Gastrocnemius medialis (tissue), 4 donors: ENCODE data around the gene LGI1. TPM values are rescaled to one million over a fixed set of nuclear protein-coding genes. Genes with fewer than 3 reads are reported as not detected.

Source experiments
- ATAC-seq, 2 donors: fragments of 150-250 bp; one replicate each; pipeline ENCODE4 v1.9.1; 2016
- DNase-seq, 2 donors: peaks; one replicate each; pipeline ENCODE4 v3.0.0-alpha.2; 2019
- H3K27ac ChIP-seq, 4 donors: fragments of 200-600 bp; sonication (generic); 1 replicate in 1 of 4; 2 replicates in 3 of 4; pipeline ENCODE4 v1.5.1; 2016 to 2018; ENCODE audit warnings: mild to moderate bottlenecking in 2 of 4, moderate library complexity in 1 of 4
- H3K27me3 ChIP-seq, 3 donors: fragments of 200-600 bp; sonication (generic) in 2 of 3; 1 replicate in 1 of 3; 2 replicates in 2 of 3; pipeline versions ENCODE4 v1.5.1 to v1.6.0; 2016 to 2019; ENCODE audit warnings: mild to moderate bottlenecking in 1 of 3, moderate library complexity in 1 of 3
- H3K36me3 ChIP-seq, 2 donors: fragments of 200-600 bp; sonication (generic) in 1 of 2; one replicate each; pipeline ENCODE4 v1.5.1; 2017 to 2018
- H3K4me1 ChIP-seq, 2 donors: fragments of 200-600 bp; sonication (generic) in 1 of 2; one replicate each; pipeline ENCODE4 v1.5.1; 2016 to 2017; ENCODE audit warnings: mild to moderate bottlenecking in 2 of 2
- H3K4me3 ChIP-seq, 4 donors: fragments of 200-600 bp; sonication (generic) in 3 of 4; 1 replicate in 1 of 4; 2 replicates in 3 of 4; pipeline ENCODE4 v1.5.1; 2016 to 2019; ENCODE audit warnings: mild to moderate bottlenecking in 2 of 4
- H3K9me3 ChIP-seq, 3 donors: fragments of 200-600 bp; sonication (generic) in 2 of 3; 1 replicate in 1 of 3; 2 replicates in 2 of 3; pipeline ENCODE4 v1.5.1; 2016 to 2019
- POLR2A ChIP-seq, 2 donors: fragments of 450-650 bp; IDR thresholded peaks; one replicate each; pipeline ENCODE4 v1.6.1; 2017; ENCODE audit warnings: antibody characterized with exemption in 2 of 2, mild to moderate bottlenecking in 2 of 2, moderate library complexity in 2 of 2
- in situ Hi-C, 4 donors: fragments of 200-750 bp; cut with MboI; loops; one replicate each; pipeline versions ENCODE4 v1.15.0 to v1.8.0; 2017; ENCODE audit warnings: low sequenced_read_pairs in 4 of 4
- intact Hi-C: fragments of 100-400 bp; cut with DNase I; formaldehyde crosslinking; loops from one replicate; pipeline ENCODE4 v1.15.1; 2023; ENCODE audit warnings: low total_unique reads
- total RNA-seq, 4 donors: library from RNA; depleted of rRNA; stranded (reverse); fragments of >200 nt; gene quantifications; one replicate each; pipeline versions ENCODE4 v1.1.0 to v1.2.3, GENCODE V29; 2016
- TF ChIP-seq, protein P1 (sequence below), 5 experiments: fragments of 450-650 bp in 3 of 5; fragments of 200-600 bp in 2 of 5; sonication (generic) in 2 of 5; IDR thresholded peaks in 4 of 5; conservative IDR thresholded peaks in 1 of 5; 1 replicate in 4 of 5; 2 replicates in 1 of 5; pipeline ENCODE4 v1.5.1; 2016 to 2019; ENCODE audit warnings: antibody characterized with exemption in 5 of 5, mild to moderate bottlenecking in 3 of 5, moderate library complexity in 3 of 5

Gene LGI1
- total RNA-seq, 4 donors from 2014 or later: 0.33 to 12.6 TPM; not detected in 2

DNA sequence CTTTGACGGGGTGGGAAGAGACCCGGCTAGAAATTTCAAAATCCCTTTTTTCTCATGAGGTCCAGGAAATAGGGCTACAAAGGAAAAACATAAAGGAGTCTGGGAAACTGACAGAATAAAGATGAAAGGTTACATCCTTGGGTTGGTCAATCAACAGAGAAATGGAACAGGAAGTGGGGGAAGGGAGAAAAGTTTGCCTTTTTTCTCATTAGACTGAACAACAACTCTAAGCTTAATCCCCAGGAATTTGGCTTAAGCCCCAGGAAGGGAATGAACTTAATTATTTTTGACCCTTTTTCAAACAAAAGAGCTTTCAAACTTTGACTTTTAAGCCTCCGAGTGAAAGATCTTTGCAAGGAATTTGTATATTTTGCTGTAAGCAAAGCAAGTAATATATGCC lies 32.7 kb downstream of the LGI1 start:
- no peak overlapping the region for H3K4me3 ChIP-seq
- H3K4me1 ChIP-seq: peaks cover 0 to 10% of the 10 kb centered on the region in 2 donors
- no peaks in the 10 kb centered on the region for H3K36me3 ChIP-seq
- intact Hi-C loops (no loop called here), in situ Hi-C loops (no loop called here)
- TF ChIP-seq POLR2A (IDR thresholded peaks at IDR 0.05): no peak
- TF ChIP-seq, protein P1, sequence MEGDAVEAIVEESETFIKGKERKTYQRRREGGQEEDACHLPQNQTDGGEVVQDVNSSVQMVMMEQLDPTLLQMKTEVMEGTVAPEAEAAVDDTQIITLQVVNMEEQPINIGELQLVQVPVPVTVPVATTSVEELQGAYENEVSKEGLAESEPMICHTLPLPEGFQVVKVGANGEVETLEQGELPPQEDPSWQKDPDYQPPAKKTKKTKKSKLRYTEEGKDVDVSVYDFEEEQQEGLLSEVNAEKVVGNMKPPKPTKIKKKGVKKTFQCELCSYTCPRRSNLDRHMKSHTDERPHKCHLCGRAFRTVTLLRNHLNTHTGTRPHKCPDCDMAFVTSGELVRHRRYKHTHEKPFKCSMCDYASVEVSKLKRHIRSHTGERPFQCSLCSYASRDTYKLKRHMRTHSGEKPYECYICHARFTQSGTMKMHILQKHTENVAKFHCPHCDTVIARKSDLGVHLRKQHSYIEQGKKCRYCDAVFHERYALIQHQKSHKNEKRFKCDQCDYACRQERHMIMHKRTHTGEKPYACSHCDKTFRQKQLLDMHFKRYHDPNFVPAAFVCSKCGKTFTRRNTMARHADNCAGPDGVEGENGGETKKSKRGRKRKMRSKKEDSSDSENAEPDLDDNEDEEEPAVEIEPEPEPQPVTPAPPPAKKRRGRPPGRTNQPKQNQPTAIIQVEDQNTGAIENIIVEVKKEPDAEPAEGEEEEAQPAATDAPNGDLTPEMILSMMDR (IDR thresholded peaks at IDR 0.05 in 4 of 5, conservative IDR thresholded peaks at IDR 0.05 in 1 of 5): no peak
- ATAC-seq: no peak
- H3K27me3 ChIP-seq: no peaks in the 10 kb centered on the region
- no peak for DNase-seq
- H3K9me3 ChIP-seq: no peaks in the 10 kb centered on the region
- H3K27ac ChIP-seq: no peak overlapping the region

DNA sequence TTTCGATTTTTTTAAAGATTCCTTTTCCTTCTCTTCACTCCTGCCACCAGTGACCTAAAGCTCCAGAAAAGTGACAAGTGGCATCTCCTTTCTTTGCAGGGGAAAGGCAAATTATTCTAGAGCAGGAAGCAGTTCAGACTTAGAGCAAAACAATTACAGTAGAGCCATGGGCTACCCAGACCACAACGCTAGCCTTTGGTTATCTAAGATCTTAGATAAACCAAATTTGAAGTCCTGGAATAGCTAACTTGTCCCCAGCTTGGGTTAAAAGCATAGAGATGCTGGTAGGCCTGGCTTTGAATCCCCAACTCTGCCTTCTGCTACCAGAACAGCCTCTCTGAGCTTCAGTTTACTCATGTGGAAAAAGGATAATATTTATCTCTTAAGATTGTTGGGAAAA lies 38.4 kb downstream of the LGI1 start:
- no peaks in the 10 kb centered on the region for H3K27me3 ChIP-seq
- intact Hi-C loops (no loop called here), in situ Hi-C loops (no loop called here)
- H3K4me3 ChIP-seq: no peak overlapping the region
- no peaks in the 10 kb centered on the region for H3K4me1 ChIP-seq
- H3K9me3 ChIP-seq: no peaks in the 10 kb centered on the region
- H3K36me3 ChIP-seq: no peaks in the 10 kb centered on the region
- no peak overlapping the region for H3K27ac ChIP-seq
- TF ChIP-seq, protein P1 (IDR thresholded peaks at IDR 0.05 in 4 of 5, conservative IDR thresholded peaks at IDR 0.05 in 1 of 5): no peak
- TF ChIP-seq POLR2A (IDR thresholded peaks at IDR 0.05): no peak
- DNase-seq (no peak), ATAC-seq (no peak)

DNA sequence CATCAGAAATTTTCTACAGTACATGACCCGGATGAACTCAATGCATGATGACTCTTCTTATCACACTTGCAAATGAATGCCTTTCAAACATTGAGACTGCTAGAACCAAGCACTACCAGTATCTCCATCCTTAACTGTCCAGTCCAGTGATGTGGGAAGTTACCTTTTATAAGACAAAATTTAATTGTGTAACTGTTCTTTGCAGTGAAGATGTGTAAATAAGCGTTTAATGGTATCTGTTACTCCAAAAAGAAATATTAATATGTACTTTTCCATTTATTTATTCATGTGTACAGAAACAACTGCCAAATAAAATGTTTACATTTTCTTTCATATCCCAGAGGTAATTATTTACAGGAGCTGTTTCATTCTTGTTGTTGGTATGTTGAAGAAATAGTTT lies 40.1 kb downstream of the LGI1 start:
- Histone ChIP-seq H3K4me1 (no peaks in the 10 kb centered on the region), H3K4me3 (no peak overlapping the region), H3K9me3 (no peaks in the 10 kb centered on the region), H3K27me3 (no peaks in the 10 kb centered on the region), H3K36me3 (no peaks in the 10 kb centered on the region), H3K27ac (no peak overlapping the region)
- ATAC-seq (no peak), DNase-seq (no peak)
- no peak for TF ChIP-seq POLR2A (IDR thresholded peaks at IDR 0.05)
- TF ChIP-seq, protein P1 (IDR thresholded peaks at IDR 0.05 in 4 of 5, conservative IDR thresholded peaks at IDR 0.05 in 1 of 5): no peak
- in situ Hi-C loops (no loop called here), intact Hi-C loops (no loop called here)

DNA sequence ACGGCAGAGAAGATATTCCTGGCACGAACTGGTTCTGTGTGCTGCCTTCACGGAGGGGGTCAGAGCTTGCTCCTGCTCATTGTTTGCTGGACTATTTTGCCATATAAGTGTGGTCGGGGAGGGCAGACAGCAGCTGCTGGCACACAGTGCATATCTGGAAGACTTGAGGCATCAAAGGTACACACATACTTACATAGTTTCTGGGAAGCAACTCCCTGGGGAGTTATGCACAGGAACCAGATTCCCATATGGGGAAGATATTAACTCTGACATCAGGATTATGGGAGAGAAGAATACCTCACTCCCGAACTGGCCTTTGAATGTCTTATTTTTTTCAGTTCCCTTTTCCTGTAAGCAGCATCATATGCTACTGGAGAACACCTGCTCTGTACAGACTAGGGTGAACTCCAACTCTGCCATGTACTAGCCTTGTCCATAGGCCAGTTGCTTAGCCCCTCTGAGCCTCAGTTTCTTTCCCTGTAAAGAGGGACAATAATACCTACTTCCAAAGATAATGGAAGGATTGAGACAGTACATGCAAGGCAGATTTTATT lies 41.5 kb downstream of the LGI1 start:
- DNase-seq (no peak), ATAC-seq (no peak)
- Histone ChIP-seq H3K4me3 (no peak overlapping the region), H3K27me3 (no peaks in the 10 kb centered on the region), H3K4me1 (no peaks in the 10 kb centered on the region), H3K36me3 (no peaks in the 10 kb centered on the region), H3K9me3 (no peaks in the 10 kb centered on the region), H3K27ac (no peak overlapping the region)
- TF ChIP-seq POLR2A (IDR thresholded peaks at IDR 0.05): no peak
- TF ChIP-seq, protein P1 (IDR thresholded peaks at IDR 0.05 in 4 of 5, conservative IDR thresholded peaks at IDR 0.05 in 1 of 5): no peak
- intact Hi-C loops (no loop called here), in situ Hi-C loops (no loop called here)

DNA sequence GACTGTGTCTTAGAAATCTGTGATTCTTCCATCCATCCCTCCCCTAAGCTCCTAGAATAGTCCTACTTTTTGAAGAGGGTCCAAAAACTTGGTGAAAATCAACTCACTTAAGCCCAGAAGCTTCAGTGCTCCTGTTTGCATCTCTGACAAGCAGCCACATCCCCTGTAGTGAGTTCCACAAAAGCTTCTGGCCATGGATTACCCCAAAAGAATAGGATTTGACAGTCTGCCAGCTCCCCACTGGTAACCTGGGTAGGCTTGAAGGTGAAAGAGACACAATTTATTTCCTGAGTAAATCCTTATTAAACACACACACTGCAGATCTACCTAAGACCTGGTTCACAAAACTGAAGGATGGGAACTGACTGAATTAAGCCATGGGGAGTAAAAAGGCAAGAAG lies 46.5 kb downstream of the LGI1 start:
- Histone ChIP-seq H3K4me1 (peaks cover 0 to 14% of the 10 kb centered on the region in 2 donors), H3K27me3 (no peaks in the 10 kb centered on the region), H3K9me3 (no peaks in the 10 kb centered on the region), H3K36me3 (no peaks in the 10 kb centered on the region), H3K4me3 (no peak overlapping the region), H3K27ac (no peak overlapping the region)
- in situ Hi-C loops: no loop called here
- TF ChIP-seq, protein P1 (IDR thresholded peaks at IDR 0.05 in 4 of 5, conservative IDR thresholded peaks at IDR 0.05 in 1 of 5): no peak
- TF ChIP-seq POLR2A (IDR thresholded peaks at IDR 0.05): no peak
- DNase-seq: no peak
- intact Hi-C loops: no loop called here
- no peak for ATAC-seq
